ENCODE measurements around the gene UTP15.
A peak's percentile ranks its signal among the peaks of the same experiment; 100 is the strongest.

The UTP15 gene

GRCh38 chr5:73626814-73627313 is 61.3 kb downstream of the UTP15 start:
- DNase-seq = no peak
- Histone ChIP-seq H3K4me1 (peaks cover 0 to 26% (median 0%) of the 10 kb centered on the region in 4 donors), H3K36me3 (no peaks in the 10 kb centered on the region), H3K27ac (peak overlapping the region; percentile 67 to 81), H3K9me3 (no peaks in the 10 kb centered on the region), H3K4me3 (peak overlapping the region; percentile 67), H3K27me3 (no peaks in the 10 kb centered on the region)
- intact Hi-C loops (cut with DNase I; ENCODE audit: low total_unique reads) = no loop called here
- TF ChIP-seq CTCF (IDR thresholded peaks at IDR 0.05) = no peak

- peaks cover 0 to 26% (median 0%) of the 10 kb centered on the region in 4 donors for H3K4me1 ChIP-seq
- TF ChIP-seq CTCF (IDR thresholded peaks at IDR 0.05) = no peak
- H3K36me3 ChIP-seq = no peaks in the 10 kb centered on the region
- intact Hi-C loops (cut with DNase I; ENCODE audit: low total_unique reads) = no loop called here
- H3K4me3 ChIP-seq = no peak overlapping the region
- no peak overlapping the region for H3K27ac ChIP-seq
- H3K27me3 ChIP-seq = no peaks in the 10 kb centered on the region
- DNase-seq = no peak
- H3K9me3 ChIP-seq = no peaks in the 10 kb centered on the region
These were observed 63.9 kb downstream of the UTP15 start for GRCh38 chr5:73629456-73629855.

- Histone ChIP-seq H3K27ac (no peak overlapping the region), H3K4me1 (peaks cover 0 to 17% (median 0%) of the 10 kb centered on the region in 4 donors), H3K4me3 (no peak overlapping the region), H3K27me3 (no peaks in the 10 kb centered on the region), H3K36me3 (no peaks in the 10 kb centered on the region), H3K9me3 (no peaks in the 10 kb centered on the region)
- DNase-seq = no peak
- intact Hi-C loops (cut with DNase I; ENCODE audit: low total_unique reads) = no loop called here
- TF ChIP-seq CTCF (IDR thresholded peaks at IDR 0.05) = no peak
These were observed 65.2 kb downstream of the UTP15 start for GRCh38 chr5:73630765-73631164.

- no peaks in the 10 kb centered on the region for H3K36me3 ChIP-seq
- H3K4me3 ChIP-seq = no peak overlapping the region
- no peak for TF ChIP-seq CTCF (IDR thresholded peaks at IDR 0.05)
- no peaks in the 10 kb centered on the region for H3K9me3 ChIP-seq
- no peak overlapping the region for H3K27ac ChIP-seq
- peaks cover 0 to 12% (median 0%) of the 10 kb centered on the region in 4 donors for H3K4me1 ChIP-seq
- no peak for DNase-seq
- no peaks in the 10 kb centered on the region for H3K27me3 ChIP-seq
- intact Hi-C loops (cut with DNase I; ENCODE audit: low total_unique reads) = no loop called here
These were observed 66.0 kb downstream of the UTP15 start for GRCh38 chr5:73631500-73631899.

All from tibial artery (tissue), 4 donors.